GM12878 (cell line): ENCODE results near the gene CREBBP. TPM values are rescaled to one million over a fixed set of nuclear protein-coding genes. Genes with fewer than 3 reads are reported as not detected.

Experiments used
- ATAC-seq: fragments of 200-7000 bp; cut with Tn5 transposase; 3 replicates; pipeline ENCODE4 v1.9.1; 2020; ENCODE audit warnings: mild to moderate bottlenecking, moderate library complexity
- BruUV-seq: library from RNA; stranded (reverse); fragments of 400-500 nt; replicated peaks from 2 replicates; lab custom pipeline; 2021; lab: Mats Ljungman, UMichigan
- CTCF ChIA-PET: fragments of 300-600 bp; sonication (Branson Sonifier 250); formaldehyde crosslinking; extraction: SDS; loops from one replicate; lab custom pipeline; 2021; ENCODE audit warnings: inconsistent platforms; lab: Yijun Ruan, JAX
- POLR2A ChIA-PET: fragments of 350-600 bp; formaldehyde crosslinking; extraction: SDS; loops from one replicate; lab custom pipeline; 2021; ENCODE audit warnings: inconsistent platforms; lab: Charles Lee
- RAD21 ChIA-PET: fragments of 300-600 bp; sonication (Branson Sonifier 250); formaldehyde crosslinking; loops from one replicate; lab custom pipeline; 2023; ENCODE audit warnings: antibody characterized with exemption; ENCODE audit not compliant: unreplicated experiment; lab: Charles Lee
- SMC1A ChIA-PET: fragments of 300-600 bp; sonication (Branson Sonifier 250); formaldehyde crosslinking; loops from one replicate; lab custom pipeline; 2023; ENCODE audit not compliant: unreplicated experiment, uncharacterized antibody; lab: Charles Lee
- DNase-seq: peaks from one replicate; pipeline ENCODE4 v3.0.0-alpha.2; 2011; ENCODE audit warnings: low read depth, low spot score
- FAIRE-seq: peaks from 3 replicates; lab custom pipeline; 2011; peaks lifted over from hg19 to GRCh38; lab: Jason Lieb, UNC
- H2AFZ ChIP-seq: 2 replicates; pipeline ENCODE4 v1.6.0; 2011; ENCODE audit warnings: low read depth, low read length, control low read depth; ENCODE audit not compliant: control insufficient read depth
- H3K27ac ChIP-seq: 2 replicates; pipeline ENCODE4 v1.5.1; 2011; ENCODE audit warnings: control low read depth; ENCODE audit not compliant: control insufficient read depth, insufficient read depth
- H3K27me3 ChIP-seq, 2 experiments: replicated peaks in 1 of 2; 2 replicates each; pipeline versions ENCODE4 v1.6.0 to v1.6.1; 2011; ENCODE audit warnings: low read length in 1 of 2; ENCODE audit not compliant: control insufficient read depth in 2 of 2, insufficient read depth in 2 of 2
- H3K36me3 ChIP-seq, 2 experiments: 2 replicates each; pipeline ENCODE4 v1.5.1; 2011; ENCODE audit warnings: low read length in 1 of 2; ENCODE audit not compliant: control insufficient read depth in 2 of 2, insufficient read depth in 2 of 2
- H3K4me1 ChIP-seq: 2 replicates; pipeline ENCODE4 v1.6.1; 2011; ENCODE audit warnings: mild to moderate bottlenecking, low read length, moderate library complexity, mixed read lengths; ENCODE audit not compliant: control insufficient read depth, insufficient read depth
- H3K4me2 ChIP-seq: 2 replicates; pipeline ENCODE4 v1.6.0; 2011; ENCODE audit warnings: control low read depth; ENCODE audit not compliant: control insufficient read depth, insufficient read depth
- H3K4me3 ChIP-seq: fragments of 200-600 bp; sonication (generic); 2 replicates; pipeline ENCODE4 v1.5.1; 2016
- H3K79me2 ChIP-seq: 2 replicates; pipeline ENCODE4 v1.6.0; 2011; ENCODE audit warnings: low read length; ENCODE audit not compliant: control insufficient read depth, insufficient read depth
- H3K9ac ChIP-seq: 2 replicates; pipeline ENCODE4 v1.8.0; 2011; ENCODE audit warnings: low read length, control low read depth, mixed read lengths; ENCODE audit not compliant: control insufficient read depth, insufficient read depth
- H3K9me3 ChIP-seq: replicated peaks from 3 replicates; pipeline ENCODE4 v1.5.1; 2011; ENCODE audit warnings: mild to moderate bottlenecking, low read length; ENCODE audit not compliant: control insufficient read depth, insufficient read depth
- H4K20me1 ChIP-seq: 2 replicates; pipeline ENCODE4 v1.6.0; 2011; ENCODE audit not compliant: control insufficient read depth, insufficient read depth
- BMI1 ChIP-seq: fragments of 450-650 bp; IDR thresholded peaks from 2 replicates; pipeline ENCODE4 v1.6.1; 2016; ENCODE audit warnings: mild to moderate bottlenecking, moderate library complexity, borderline replicate concordance
- CBX5 ChIP-seq: sonication (generic); IDR thresholded peaks from 2 replicates; pipeline ENCODE4 v1.6.1; 2016; ENCODE audit warnings: low read depth, moderate library complexity, mild to moderate bottlenecking, inconsistent platforms
- CHD2 ChIP-seq: IDR thresholded peaks from 2 replicates; pipeline ENCODE4 v1.6.1; 2011; ENCODE audit warnings: low read depth, low read length, improper control_type of control experiment, borderline replicate concordance
- CREB1 ChIP-seq: IDR thresholded peaks from 2 replicates; pipeline ENCODE4 v1.6.1; 2012; ENCODE audit warnings: low read depth, mild to moderate bottlenecking, inconsistent platforms
- FOXK2 ChIP-seq: fragments of 450-650 bp; IDR thresholded peaks from 2 replicates; pipeline ENCODE4 v1.6.1; 2017; ENCODE audit warnings: mild to moderate bottlenecking, moderate library complexity
- HDAC2 ChIP-seq: fragments of 200-600 bp; sonication (generic); IDR thresholded peaks from 2 replicates; pipeline ENCODE4 v1.6.1; 2017
- HSF1 ChIP-seq: fragments of 150-350 bp; IDR thresholded peaks from 2 replicates; pipeline ENCODE4 v1.6.1; 2014; ENCODE audit warnings: mild to moderate bottlenecking, low read depth, low read length
- MEF2B ChIP-seq: fragments of 450-650 bp; IDR thresholded peaks from 2 replicates; pipeline ENCODE4 v1.6.1; 2018; ENCODE audit warnings: mild to moderate bottlenecking, moderate library complexity; ENCODE audit not compliant: partially characterized antibody, poor library complexity, severe bottlenecking
- MLLT1 ChIP-seq: fragments of 450-650 bp; IDR thresholded peaks from 2 replicates; pipeline ENCODE4 v1.6.1; 2016; ENCODE audit warnings: mild to moderate bottlenecking
- MXI1 ChIP-seq: fragments of 150-350 bp; IDR thresholded peaks from 2 replicates; pipeline ENCODE4 v1.6.1; 2011; ENCODE audit warnings: low read depth, mild to moderate bottlenecking, inconsistent platforms, low read length, improper control_type of control experiment
- REST ChIP-seq: IDR thresholded peaks from 2 replicates; pipeline ENCODE4 v1.6.1; 2012; ENCODE audit warnings: mild to moderate bottlenecking, low read depth, low read length
- ZBTB4 ChIP-seq: fragments of 450-650 bp; formaldehyde crosslinking; IDR thresholded peaks from 2 replicates; pipeline ENCODE4 v1.4.0; 2022; ENCODE audit warnings: mild to moderate bottlenecking, moderate library complexity
- WGBS: methylation state at CpG from one replicate; pipeline ENCODE4 v1.1.6; 2016; ENCODE audit warnings: low lambda C conversion rate; ENCODE audit not compliant: insufficient replicate concordance, insufficient coverage; ENCODE audit errors: missing lambda C conversion rate; 5-methylcytosine and 5-hydroxymethylcytosine counted together
- in situ Hi-C: fragments of 300-500 bp; cut with MboI; formaldehyde crosslinking; loops from 9 replicates; pipeline ENCODE4 v1.14.3; 2018; ENCODE audit warnings: mixed read lengths
- intact Hi-C: fragments of 100-400 bp; cut with micrococcal nuclease; formaldehyde crosslinking; loops from one replicate; pipeline ENCODE4 v1.14.2; 2022; ENCODE audit not compliant: unreplicated experiment
- polyA plus RNA-seq, 11 experiments: library from polyadenylated mRNA; depleted of rRNA in 4 of 11; unstranded in 6 of 11; stranded (reverse) in 5 of 11; fragments of >200 nt; fragmentation: Nextera tagmentation in 4 of 11; fragmentation: Illumina TruSeq in 1 of 11; extraction: Ambion mirVana in 4 of 11; extraction: Trizol in 1 of 11; gene quantifications; 1 replicate in 1 of 11; 2 replicates in 10 of 11; pipeline versions ENCODE4 v1.2.1 to v1.2.3, GENCODE V29; 2011 to 2016; ENCODE audit warnings: inconsistent platforms in 2 of 11, missing spikeins in 2 of 11, low read depth in 1 of 11
- total RNA-seq, 4 experiments: library from RNA; depleted of rRNA in 3 of 4; stranded (reverse); fragments of >200 nt in 3 of 4; fragmentation: Illumina TruSeq in 1 of 4; extraction: Trizol in 1 of 4; gene quantifications; 2 replicates each; pipeline versions ENCODE4 v1.2.1 to v1.2.3, GENCODE V29; 2013 to 2021

CREBBP gene
- total and polyA plus RNA-seq, 10 of the 15 experiments (the other 5 are each of a cell fraction or from before 2014, with no cell fraction given): 3.4 to 32.7 (median 7.9) TPM

- peaks cover 61% of the 10 kb centered on the region for H3K79me2 ChIP-seq
- ATAC-seq (peak; percentile 62), DNase-seq (no peak), FAIRE-seq (peak; percentile 54)
- ChIA-PET SMC1A (interaction anchor here (0.7 to 1.5 kb wide), 3 partner anchors 21 to 36 kb away, joined by 3 read pairs; no protein-coding TSS in a partner anchor), POLR2A (interaction anchor here (0.5 kb wide), 2 partner anchors 45 to 214 kb away, joined by 5 read pairs; no protein-coding TSS in a partner anchor), RAD21 (no interaction called here), CTCF (no interaction called here)
- no peaks in the 10 kb centered on the region; a peak in 2 of 4 replicates for H3K36me3 ChIP-seq
- H4K20me1 ChIP-seq: no peaks in the 10 kb centered on the region
- H3K4me3 ChIP-seq: no peak overlapping the region
- no TSS peak for BruUV-seq
- intact Hi-C loops: no loop called here
- peaks cover 3% of the 10 kb centered on the region; the same call in 1 of the 2 replicates for H3K4me1 ChIP-seq
- no peak overlapping the region for H2AFZ ChIP-seq
- no peak overlapping the region for H3K9ac ChIP-seq
- 54% methylated on average over 10 of the region's 10 CpGs for WGBS
- H3K27ac ChIP-seq: peak overlapping the region; percentile 28; the same call in 1 of the 2 replicates
- in situ Hi-C loops: no loop called here
- peak overlapping the region; percentile 43; the same call in 1 of the 2 replicates for H3K4me2 ChIP-seq
- H3K9me3 ChIP-seq: no peaks in the 10 kb centered on the region
- no peaks in the 10 kb centered on the region for H3K27me3 ChIP-seq
- no peak for TF ChIP-seq REST
- no peak for TF ChIP-seq ZBTB4
- no peak for TF ChIP-seq MEF2B
- no peak for TF ChIP-seq CHD2
- TF ChIP-seq MLLT1: no peak
- TF ChIP-seq CREB1: no peak
- TF ChIP-seq MXI1: no peak
- no peak for TF ChIP-seq HSF1
- TF ChIP-seq FOXK2: no peak
- TF ChIP-seq BMI1: no peak
- TF ChIP-seq HDAC2: no peak
- TF ChIP-seq CBX5: no peak
These were observed 38.6 kb downstream of the CREBBP start for GRCh38 chr16:3841729-3842508.
